BJ (cell line): ENCODE measurements around the gene ABHD16B. TPM values are rescaled to one million over a fixed set of nuclear protein-coding genes. Genes with fewer than 3 reads are reported as not detected.

Experiments
- CTCF ChIA-PET: fragments of 350-600 bp; formaldehyde crosslinking; extraction: SDS; loops from one replicate; lab custom pipeline; 2021; ENCODE audit warnings: antibody characterized with exemption, inconsistent platforms; lab: Yijun Ruan, JAX
- POLR2A ChIA-PET: fragments of 300-600 bp; sonication (Branson Sonifier 250); formaldehyde crosslinking; extraction: SDS; loops from one replicate; lab custom pipeline; 2021; ENCODE audit warnings: antibody characterized with exemption; lab: Charles Lee
- DNase-seq: peaks from one replicate; pipeline ENCODE4 v3.0.0-alpha.2; 2011; ENCODE audit warnings: low read depth
- H3K27me3 ChIP-seq: 2 replicates; pipeline ENCODE4 v1.6.0; 2011; ENCODE audit warnings: low read length; ENCODE audit not compliant: control insufficient read depth, insufficient read depth
- H3K36me3 ChIP-seq: 2 replicates; pipeline ENCODE4 v1.5.1; 2011; ENCODE audit warnings: low read length; ENCODE audit not compliant: control insufficient read depth, insufficient read depth
- H3K4me3 ChIP-seq: 2 replicates; pipeline ENCODE4 v1.5.1; 2011; ENCODE audit warnings: low read depth, mild to moderate bottlenecking, control low read depth, low read length
- polyA plus RNA-seq: library from polyadenylated mRNA; depleted of rRNA; stranded (reverse); fragments of >200 nt; gene quantifications from 2 replicates; pipeline ENCODE4 v1.2.3, GENCODE V29; 2011
- TF ChIP-seq, protein P1 (sequence below): IDR thresholded peaks from 2 replicates; pipeline ENCODE4 v1.5.1; 2011; ENCODE audit warnings: low read depth, mild to moderate bottlenecking, control low read depth, inconsistent platforms, low read length, moderate library complexity; ENCODE audit not compliant: insufficient read depth

Gene ABHD16B
- polyA plus RNA-seq, 1 experiment, result not detected

DNA sequence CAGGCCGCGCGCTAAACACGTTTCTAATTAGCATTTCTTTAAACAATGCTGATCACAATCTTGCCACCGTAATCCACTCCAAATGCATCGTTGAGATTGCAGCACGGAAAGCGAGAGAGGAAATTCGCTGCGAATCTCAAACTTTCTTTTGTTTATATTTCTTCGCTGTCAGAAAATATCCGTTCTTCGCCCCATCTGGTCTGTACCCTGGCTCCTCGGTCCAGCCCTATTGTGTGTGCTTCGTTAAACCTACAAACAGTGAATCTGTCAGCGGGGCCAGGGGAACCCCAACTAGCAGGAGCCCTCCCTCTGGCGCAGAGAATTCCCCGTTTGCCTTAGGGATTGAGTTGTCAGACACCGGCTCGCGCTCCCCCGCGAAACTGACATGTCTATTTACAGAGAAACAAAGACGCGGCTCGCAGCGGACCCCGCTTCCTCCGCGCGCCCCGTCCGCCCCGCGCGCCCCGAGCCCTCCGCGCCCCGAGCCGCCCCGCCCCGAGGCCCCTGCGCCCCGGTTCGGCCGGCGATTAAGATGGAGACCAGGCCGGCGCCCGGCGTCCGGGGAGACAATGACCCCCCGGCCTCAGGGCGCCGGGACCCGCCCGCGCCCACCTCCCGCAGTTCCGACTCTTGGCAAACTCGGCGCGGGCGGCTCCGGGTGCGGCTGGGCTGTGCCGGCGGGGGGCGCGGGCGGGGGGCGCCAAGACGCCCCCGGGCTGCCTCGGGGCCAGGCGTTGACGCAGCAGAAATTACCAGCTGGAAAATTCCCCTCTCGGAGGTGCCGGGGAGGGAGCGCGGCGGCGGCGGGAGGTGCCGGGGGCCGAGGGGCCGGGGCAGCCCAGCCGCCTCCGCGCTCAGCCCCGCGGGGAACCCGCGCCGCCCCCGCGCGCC lies 31.1 kb upstream of the ABHD16B start:
- ChIA-PET POLR2A (interaction anchor here (0.6 kb wide), 1 partner anchor 86 kb away, joined by 4 read pairs; no protein-coding TSS in a partner anchor), CTCF (no interaction called here)
- Histone ChIP-seq H3K4me3 (peak overlapping the region; percentile 32), H3K36me3 (no peaks in the 10 kb centered on the region), H3K27me3 (peaks cover 18% of the 10 kb centered on the region)
- DNase-seq, result no peak
- TF ChIP-seq, protein P1, sequence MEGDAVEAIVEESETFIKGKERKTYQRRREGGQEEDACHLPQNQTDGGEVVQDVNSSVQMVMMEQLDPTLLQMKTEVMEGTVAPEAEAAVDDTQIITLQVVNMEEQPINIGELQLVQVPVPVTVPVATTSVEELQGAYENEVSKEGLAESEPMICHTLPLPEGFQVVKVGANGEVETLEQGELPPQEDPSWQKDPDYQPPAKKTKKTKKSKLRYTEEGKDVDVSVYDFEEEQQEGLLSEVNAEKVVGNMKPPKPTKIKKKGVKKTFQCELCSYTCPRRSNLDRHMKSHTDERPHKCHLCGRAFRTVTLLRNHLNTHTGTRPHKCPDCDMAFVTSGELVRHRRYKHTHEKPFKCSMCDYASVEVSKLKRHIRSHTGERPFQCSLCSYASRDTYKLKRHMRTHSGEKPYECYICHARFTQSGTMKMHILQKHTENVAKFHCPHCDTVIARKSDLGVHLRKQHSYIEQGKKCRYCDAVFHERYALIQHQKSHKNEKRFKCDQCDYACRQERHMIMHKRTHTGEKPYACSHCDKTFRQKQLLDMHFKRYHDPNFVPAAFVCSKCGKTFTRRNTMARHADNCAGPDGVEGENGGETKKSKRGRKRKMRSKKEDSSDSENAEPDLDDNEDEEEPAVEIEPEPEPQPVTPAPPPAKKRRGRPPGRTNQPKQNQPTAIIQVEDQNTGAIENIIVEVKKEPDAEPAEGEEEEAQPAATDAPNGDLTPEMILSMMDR, result no peak

DNA sequence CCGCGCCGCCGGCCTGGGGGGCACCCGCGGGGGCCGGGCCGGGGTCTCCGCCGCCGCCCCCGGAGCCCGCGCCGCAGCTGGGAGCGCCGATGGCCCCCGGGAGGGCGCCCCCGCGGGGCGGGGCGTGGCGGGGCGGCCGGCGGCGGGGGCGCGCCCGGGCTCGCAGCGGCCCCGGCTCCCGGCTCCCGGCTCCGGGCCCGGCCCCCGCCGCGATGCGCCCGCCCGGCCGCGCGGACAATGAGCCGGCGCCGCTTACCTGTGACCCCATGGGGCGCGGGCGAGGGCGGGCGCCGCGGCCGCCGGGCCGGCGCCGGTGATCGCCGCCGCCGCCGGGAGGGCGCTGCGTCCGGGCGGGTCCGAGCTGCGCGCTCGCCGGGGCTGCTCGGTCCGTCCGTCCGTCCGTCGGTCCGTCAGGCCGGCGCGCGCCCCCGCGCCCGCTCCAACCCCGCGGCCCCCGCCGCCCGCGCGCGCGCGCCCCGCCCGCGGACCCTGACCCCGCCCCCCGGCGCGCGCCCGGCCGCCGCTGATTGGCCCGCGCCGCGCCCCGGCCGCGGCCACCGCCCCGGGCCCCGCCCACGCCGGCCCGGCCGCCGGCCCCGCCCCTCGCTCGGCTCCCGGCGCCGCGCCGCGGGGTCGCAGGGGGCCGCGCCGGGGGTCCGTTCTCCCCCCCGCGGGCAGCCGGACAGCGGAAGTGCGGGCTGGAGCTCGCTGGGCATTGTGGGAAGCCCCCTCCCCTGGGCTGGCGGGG lies 30.3 kb upstream of the ABHD16B start, which contains the start of gene ZBTB46:
Gene ZBTB46 (minus strand): TSS at position 424 of the 748 bp plus-strand sequence. CDS start 40,507 bp downstream, outside the sequence.
- DNase-seq, result no peak
- Histone ChIP-seq H3K4me3 (peak within 1 kb of the TSS; percentile 39), H3K36me3 (no peaks in the 10 kb centered on the region), H3K27me3 (peaks cover 16% of the 10 kb centered on the region)
- TF ChIP-seq, protein P1, result no peak
- ChIA-PET CTCF (no interaction called here), POLR2A (no interaction called here)

DNA sequence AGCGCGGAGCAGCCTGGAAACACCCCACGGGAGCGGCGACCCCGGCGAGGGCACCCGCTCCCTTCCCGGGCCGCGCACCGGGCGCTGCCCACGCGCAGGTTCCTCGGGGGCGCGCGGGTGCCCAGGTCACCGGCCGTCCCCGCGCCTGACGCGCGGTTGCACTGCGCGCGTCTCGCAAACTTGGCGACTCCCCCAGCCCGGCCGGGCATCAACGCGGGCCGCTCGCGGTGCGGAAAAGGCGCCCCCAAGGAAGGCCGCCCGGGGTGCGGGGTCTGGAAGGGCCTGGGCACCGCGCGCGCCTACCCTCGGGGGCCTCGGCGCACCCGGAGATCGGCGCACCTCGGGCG lies 29.7 kb upstream of the ABHD16B start:
- peak overlapping the region; percentile 39; the same call in 1 of the 2 replicates for H3K4me3 ChIP-seq
- CTCF ChIA-PET, result no interaction called here
- POLR2A ChIA-PET, result no interaction called here
- TF ChIP-seq, protein P1, result no peak
- no peak for DNase-seq
- peaks cover 16% of the 10 kb centered on the region for H3K27me3 ChIP-seq
- H3K36me3 ChIP-seq, result no peaks in the 10 kb centered on the region

DNA sequence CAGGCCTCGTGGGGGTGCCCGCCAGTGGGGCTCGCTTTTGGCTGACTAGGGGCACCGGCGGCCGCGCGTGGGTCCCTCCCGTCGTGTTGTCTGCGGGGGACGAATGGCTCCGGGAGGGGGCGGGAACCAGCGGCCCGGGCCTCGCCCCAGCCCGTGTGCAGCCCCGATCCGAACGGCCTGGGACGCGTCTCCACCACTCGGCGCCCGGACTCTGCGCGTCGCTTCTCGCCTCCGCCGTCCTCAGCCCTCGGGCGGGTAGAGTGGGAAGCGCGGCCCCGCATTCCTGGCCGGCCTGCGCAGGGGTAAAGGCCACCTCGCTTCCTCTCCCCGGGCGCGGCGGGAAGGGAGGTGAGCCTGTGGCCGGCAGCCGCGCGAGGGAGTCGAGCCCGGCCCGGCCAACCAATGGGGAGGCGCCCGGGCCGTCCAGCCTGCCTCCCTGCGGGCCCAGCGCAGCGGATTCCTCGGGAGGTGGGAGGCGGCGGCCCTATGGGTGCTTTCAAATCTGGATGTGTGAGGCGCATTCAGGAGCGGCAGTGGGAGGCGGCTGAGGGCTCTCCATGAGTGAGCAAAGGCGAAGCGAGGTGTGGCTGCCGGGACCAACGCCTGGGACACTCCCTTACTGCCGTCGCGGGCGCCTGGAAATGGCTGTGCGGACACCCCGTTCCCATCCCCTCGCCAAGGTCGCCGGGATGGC lies 29.2 kb upstream of the ABHD16B start:
- H3K36me3 ChIP-seq, result no peaks in the 10 kb centered on the region
- ChIA-PET CTCF (no interaction called here), POLR2A (no interaction called here)
- no peak for DNase-seq
- peaks cover 16% of the 10 kb centered on the region for H3K27me3 ChIP-seq
- TF ChIP-seq, protein P1, result no peak
- H3K4me3 ChIP-seq, result no peak overlapping the region
